NCI-H2171 (cell line): Measurements from ENCODE around the gene LEAP2.
A peak's percentile ranks its signal among the peaks of the same experiment; 100 is the strongest.

Experiments used
- DNase-seq: peaks from one replicate; lab custom pipeline; 2025; lab: John Stamatoyannopoulos, UW

LEAP2 gene

GRCh38 chr5:132877938-132878337 is 4.5 kb downstream of the LEAP2 start:
- DNase-seq = peak; percentile 19

GRCh38 chr5:132883261-132883834 is 9.9 kb downstream of the LEAP2 start:
- no peak for DNase-seq

- DNase-seq = no peak
These were observed 11.1 kb downstream of the LEAP2 start for GRCh38 chr5:132884548-132884947.

GRCh38 chr5:132886064-132886823 is 12.8 kb downstream of the LEAP2 start:
- no peak for DNase-seq

- DNase-seq = no peak
These were observed 13.8 kb downstream of the LEAP2 start for GRCh38 chr5:132887283-132887682.

- DNase-seq = no peak
These were observed 16.0 kb downstream of the LEAP2 start for GRCh38 chr5:132889501-132889900.

- no peak for DNase-seq
These were observed 17.3 kb downstream of the LEAP2 start for GRCh38 chr5:132890817-132891216.

GRCh38 chr5:132895719-132896305 is 22.3 kb downstream of the LEAP2 start:
- DNase-seq = no peak

GRCh38 chr5:132896685-132897084 is 23.2 kb downstream of the LEAP2 start:
- no peak for DNase-seq

- DNase-seq = no peak
These were observed 24.6 kb downstream of the LEAP2 start for GRCh38 chr5:132898094-132898493.

GRCh38 chr5:132901036-132901435 is 27.6 kb downstream of the LEAP2 start:
- DNase-seq = no peak

- no peak for DNase-seq
These were observed 28.3 kb downstream of the LEAP2 start for GRCh38 chr5:132901730-132902129.

- DNase-seq = no peak
These were observed 32.5 kb downstream of the LEAP2 start for GRCh38 chr5:132905938-132906337.

GRCh38 chr5:132907161-132907560 is 33.7 kb downstream of the LEAP2 start:
- no peak for DNase-seq

- DNase-seq = no peak
These were observed 36.2 kb downstream of the LEAP2 start for GRCh38 chr5:132909702-132910101.

- DNase-seq = no peak
These were observed 42.2 kb downstream of the LEAP2 start for GRCh38 chr5:132915681-132916080.

- DNase-seq = no peak
These were observed 42.6 kb downstream of the LEAP2 start for GRCh38 chr5:132916086-132916485.
